ENCODE results near the gene NTRK3. TPM values are rescaled to one million over a fixed set of nuclear protein-coding genes. Genes with fewer than 3 reads are reported as not detected.
A peak's percentile ranks its signal among the peaks of the same experiment; 100 is the strongest.

The NTRK3 gene
- total and polyA plus RNA-seq, 4 experiments from 2014 or later = 0.67 TPM; not detected in 3

DNA sequence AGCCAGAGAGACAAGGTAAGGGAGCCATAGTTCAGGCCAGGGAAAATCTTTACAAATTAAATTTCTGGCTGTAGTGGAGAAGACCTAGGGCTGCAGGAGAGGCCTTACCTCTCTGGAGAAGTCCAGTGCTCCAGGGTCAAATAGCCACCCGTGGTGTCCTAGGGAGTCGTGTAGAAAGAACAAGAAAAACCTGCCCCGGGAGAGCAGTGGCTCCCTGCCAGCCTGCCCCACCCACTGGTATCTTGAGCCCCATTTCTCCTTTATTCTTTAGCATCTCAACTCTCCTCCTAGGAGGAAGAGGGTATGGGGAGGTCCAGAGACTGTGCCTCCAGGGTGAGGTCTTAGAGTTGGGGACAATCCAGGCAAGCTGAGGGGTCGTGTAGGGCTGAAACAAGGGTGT is 32.1 kb upstream of the NTRK3 start:
- ChIA-PET CTCF (ENCODE audit: partially characterized antibody) (no interaction called here), POLR2A (ENCODE audit: partially characterized antibody) (no interaction called here)
- H3K4me1 Mint-ChIP-seq = no peaks in the 10 kb centered on the region
- H3K27ac Mint-ChIP-seq = no peak overlapping the region
- no peak overlapping the region for H3K4me3 ChIP-seq (ENCODE audit: low read length in 2 of 2)
- H3K36me3 ChIP-seq (ENCODE audit: insufficient read depth, low read length) = no peaks in the 10 kb centered on the region
- H3K27me3 Mint-ChIP-seq = peaks cover 26 to 29% of the 10 kb centered on the region in 2 donors
- no peaks in the 10 kb centered on the region for H3K27me3 ChIP-seq (ENCODE audit: insufficient read depth, low read length)
- intact Hi-C loops (cut with micrococcal nuclease) = no loop called here
- no peaks in the 10 kb centered on the region for H3K36me3 Mint-ChIP-seq
- H3K9me3 Mint-ChIP-seq = peaks cover 0 to 6% (median 0%) of the 10 kb centered on the region in 8 donors
- no peaks in the 10 kb centered on the region for H3K4me1 ChIP-seq (ENCODE audit: insufficient read depth, low read length)
- H3K27ac ChIP-seq (ENCODE audit: low read depth, low read length) = no peak overlapping the region
- DNase-seq = no peak
- no peak overlapping the region for H3K4me3 Mint-ChIP-seq
- H3K9me3 ChIP-seq (ENCODE audit: control insufficient read depth in 1 of 2, low read length in 2 of 2) = no peaks in the 10 kb centered on the region

DNA sequence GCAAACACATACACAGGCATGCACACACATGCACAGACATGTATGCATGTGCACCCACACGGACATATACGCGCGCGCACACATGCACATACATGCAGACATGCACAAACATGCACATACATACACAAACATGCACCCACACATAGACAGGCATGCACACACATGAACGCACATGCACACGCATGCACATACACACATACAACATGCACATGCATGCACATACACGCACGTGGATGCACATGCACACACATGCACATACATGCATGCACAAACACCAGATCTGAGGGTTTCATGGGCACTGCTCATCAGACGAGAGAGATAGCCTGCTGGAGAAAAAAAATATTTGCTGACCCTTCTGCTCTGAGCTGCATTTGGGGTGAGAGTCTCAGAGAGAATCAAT is 31.7 kb upstream of the NTRK3 start:
- Mint-ChIP-seq H3K36me3 (no peaks in the 10 kb centered on the region), H3K27ac (no peak overlapping the region), H3K4me3 (no peak overlapping the region), H3K4me1 (no peaks in the 10 kb centered on the region), H3K27me3 (peaks cover 30 to 33% of the 10 kb centered on the region in 2 donors), H3K9me3 (peaks cover 0 to 6% (median 0%) of the 10 kb centered on the region in 8 donors)
- H3K9me3 ChIP-seq (ENCODE audit: control insufficient read depth in 1 of 2, low read length in 2 of 2) = no peaks in the 10 kb centered on the region
- no peak for DNase-seq
- intact Hi-C loops (cut with micrococcal nuclease) = no loop called here
- peaks cover 3% of the 10 kb centered on the region for H3K27me3 ChIP-seq (ENCODE audit: insufficient read depth, low read length)
- CTCF ChIA-PET (ENCODE audit: partially characterized antibody) = no interaction called here
- H3K27ac ChIP-seq (ENCODE audit: low read depth, low read length) = no peak overlapping the region
- no peaks in the 10 kb centered on the region for H3K4me1 ChIP-seq (ENCODE audit: insufficient read depth, low read length)
- H3K36me3 ChIP-seq (ENCODE audit: insufficient read depth, low read length) = no peaks in the 10 kb centered on the region
- POLR2A ChIA-PET (ENCODE audit: partially characterized antibody) = no interaction called here
- H3K4me3 ChIP-seq (ENCODE audit: low read length in 2 of 2) = no peak overlapping the region

DNA sequence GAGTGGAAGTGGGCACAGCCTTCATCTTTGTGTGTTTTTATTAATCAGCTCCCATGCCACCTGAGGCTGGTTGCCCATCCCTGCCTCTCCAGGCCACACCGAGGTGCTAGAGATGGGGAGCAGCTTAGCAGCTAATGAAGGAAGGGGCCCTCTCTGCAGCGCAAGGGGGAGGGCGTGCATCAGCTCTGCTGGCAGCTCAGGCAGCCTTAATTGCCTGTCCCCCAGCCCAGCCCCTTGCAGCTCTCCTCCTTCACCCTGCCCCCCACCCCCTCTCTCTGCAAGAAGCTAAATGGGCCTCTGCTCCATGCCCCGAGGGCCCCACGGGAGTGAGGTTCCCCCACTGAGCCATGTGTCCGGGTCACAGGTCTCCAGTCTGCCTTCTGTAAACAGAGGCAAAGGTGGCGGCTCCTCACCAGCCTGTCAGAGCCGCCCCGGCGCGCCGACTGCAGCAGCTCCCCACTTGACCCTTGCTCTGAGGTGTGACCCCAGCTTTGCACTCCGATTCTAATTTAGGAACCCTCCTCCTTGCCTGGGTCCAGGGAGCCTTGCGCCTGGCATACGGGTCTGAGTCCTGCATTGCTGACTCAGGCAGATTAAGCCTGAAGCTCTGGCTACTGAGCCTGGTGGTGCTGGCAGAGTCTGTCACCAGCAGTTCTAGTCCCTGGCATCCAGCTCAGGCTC is 27.9 kb upstream of the NTRK3 start:
- no peak overlapping the region for H3K4me3 Mint-ChIP-seq
- no peaks in the 10 kb centered on the region for H3K4me1 Mint-ChIP-seq
- peaks cover 38 to 46% of the 10 kb centered on the region in 2 donors for H3K27me3 Mint-ChIP-seq
- H3K27ac ChIP-seq (ENCODE audit: low read depth, low read length) = no peak overlapping the region
- intact Hi-C loops (cut with micrococcal nuclease) = no loop called here
- no peaks in the 10 kb centered on the region for H3K36me3 ChIP-seq (ENCODE audit: insufficient read depth, low read length)
- no peak overlapping the region for H3K27ac Mint-ChIP-seq
- H3K36me3 Mint-ChIP-seq = no peaks in the 10 kb centered on the region
- H3K4me1 ChIP-seq (ENCODE audit: insufficient read depth, low read length) = no peaks in the 10 kb centered on the region
- CTCF ChIA-PET (ENCODE audit: partially characterized antibody) = interaction anchor here (1.1 to 2.0 kb wide), 2 partner anchors 9 to 12 kb away, joined by 4 read pairs; no protein-coding TSS in a partner anchor
- H3K9me3 ChIP-seq (ENCODE audit: control insufficient read depth in 1 of 2, low read length in 2 of 2) = no peaks in the 10 kb centered on the region
- H3K4me3 ChIP-seq (ENCODE audit: low read length in 2 of 2) = no peak overlapping the region
- POLR2A ChIA-PET (ENCODE audit: partially characterized antibody) = no interaction called here
- peaks cover 4% of the 10 kb centered on the region for H3K27me3 ChIP-seq (ENCODE audit: insufficient read depth, low read length)
- H3K9me3 Mint-ChIP-seq = peaks cover 0 to 6% (median 0%) of the 10 kb centered on the region in 8 donors
- no peak for DNase-seq

DNA sequence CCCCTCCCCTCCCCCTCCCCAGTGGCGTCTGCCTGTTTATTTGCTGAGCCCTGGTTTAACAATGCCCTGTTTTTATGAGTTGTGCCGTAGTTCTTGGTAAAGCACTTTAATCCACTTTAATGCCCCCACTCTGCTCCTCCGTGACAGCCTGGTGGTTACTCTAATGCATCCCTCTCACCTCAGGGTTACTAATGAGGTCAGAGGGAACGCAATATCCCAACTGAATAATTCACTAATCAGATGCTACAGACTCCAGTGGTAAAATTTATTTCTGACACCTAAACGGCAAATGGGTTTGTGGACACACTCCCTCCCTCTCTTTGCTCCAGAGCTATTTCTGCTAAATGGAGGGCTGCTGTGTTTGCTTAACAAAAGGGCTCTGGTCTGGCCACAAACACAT is 26.1 kb upstream of the NTRK3 start:
- Histone ChIP-seq H3K9me3 (ENCODE audit: control insufficient read depth in 1 of 2, low read length in 2 of 2) (no peaks in the 10 kb centered on the region), H3K4me3 (ENCODE audit: low read length in 2 of 2) (no peak overlapping the region), H3K4me1 (ENCODE audit: insufficient read depth, low read length) (no peaks in the 10 kb centered on the region), H3K27me3 (ENCODE audit: insufficient read depth, low read length) (peaks cover 4% of the 10 kb centered on the region), H3K36me3 (ENCODE audit: insufficient read depth, low read length) (no peaks in the 10 kb centered on the region), H3K27ac (ENCODE audit: low read depth, low read length) (no peak overlapping the region)
- H3K27ac Mint-ChIP-seq = no peak overlapping the region
- H3K4me1 Mint-ChIP-seq = no peaks in the 10 kb centered on the region
- ChIA-PET CTCF (ENCODE audit: partially characterized antibody) (interaction anchor here (2.0 kb wide), 1 partner anchor 10 kb away, joined by 4 read pairs; no protein-coding TSS in a partner anchor), POLR2A (ENCODE audit: partially characterized antibody) (no interaction called here)
- H3K9me3 Mint-ChIP-seq = peaks cover 0 to 6% (median 0%) of the 10 kb centered on the region in 8 donors
- intact Hi-C loops (cut with micrococcal nuclease) = no loop called here
- DNase-seq = no peak
- H3K4me3 Mint-ChIP-seq = no peak overlapping the region
- H3K27me3 Mint-ChIP-seq = peaks cover 39 to 47% of the 10 kb centered on the region in 2 donors
- H3K36me3 Mint-ChIP-seq = no peaks in the 10 kb centered on the region

DNA sequence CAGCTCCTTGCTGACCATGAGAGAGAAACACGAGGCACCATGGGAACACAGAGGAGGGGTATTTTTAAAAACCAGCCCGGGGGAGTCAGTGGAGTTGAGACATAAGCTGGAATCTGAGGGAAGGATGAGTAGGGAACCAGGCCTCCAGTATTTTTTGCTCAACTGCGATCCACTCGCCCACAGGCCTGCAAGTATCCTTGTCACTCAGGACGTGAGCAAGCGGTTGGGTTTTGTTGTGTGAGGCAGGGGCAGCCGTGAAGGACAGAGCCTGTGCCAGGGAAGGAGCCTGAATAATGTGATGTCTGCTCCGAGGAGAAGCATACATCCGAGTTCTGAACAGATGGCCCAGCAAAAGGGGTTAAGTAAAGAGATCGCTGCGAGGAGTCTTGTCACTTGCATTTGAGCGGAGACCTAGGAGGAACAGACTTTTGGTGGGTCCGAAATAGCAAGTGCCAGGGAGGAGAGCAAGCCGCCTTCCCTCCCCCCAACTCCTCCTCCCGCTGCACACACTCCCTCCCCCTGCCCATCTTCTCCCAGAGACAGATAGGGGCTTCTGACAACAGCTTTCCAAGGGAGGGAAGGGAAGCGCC is 20.4 kb upstream of the NTRK3 start:
- Histone ChIP-seq H3K27me3 (ENCODE audit: insufficient read depth, low read length) (no peaks in the 10 kb centered on the region), H3K27ac (ENCODE audit: low read depth, low read length) (no peak overlapping the region), H3K4me3 (ENCODE audit: low read length in 2 of 2) (no peak overlapping the region), H3K36me3 (ENCODE audit: insufficient read depth, low read length) (no peaks in the 10 kb centered on the region), H3K4me1 (ENCODE audit: insufficient read depth, low read length) (no peaks in the 10 kb centered on the region), H3K9me3 (ENCODE audit: control insufficient read depth in 1 of 2, low read length in 2 of 2) (no peaks in the 10 kb centered on the region)
- Mint-ChIP-seq H3K4me3 (no peak overlapping the region), H3K9me3 (no peaks in the 10 kb centered on the region), H3K4me1 (no peaks in the 10 kb centered on the region), H3K27ac (no peak overlapping the region), H3K27me3 (peaks cover 10 to 17% of the 10 kb centered on the region in 2 donors), H3K36me3 (no peaks in the 10 kb centered on the region)
- POLR2A ChIA-PET (ENCODE audit: partially characterized antibody) = no interaction called here
- no peak for DNase-seq
- intact Hi-C loops (cut with micrococcal nuclease) = no loop called here
- CTCF ChIA-PET (ENCODE audit: partially characterized antibody) = no interaction called here

DNA sequence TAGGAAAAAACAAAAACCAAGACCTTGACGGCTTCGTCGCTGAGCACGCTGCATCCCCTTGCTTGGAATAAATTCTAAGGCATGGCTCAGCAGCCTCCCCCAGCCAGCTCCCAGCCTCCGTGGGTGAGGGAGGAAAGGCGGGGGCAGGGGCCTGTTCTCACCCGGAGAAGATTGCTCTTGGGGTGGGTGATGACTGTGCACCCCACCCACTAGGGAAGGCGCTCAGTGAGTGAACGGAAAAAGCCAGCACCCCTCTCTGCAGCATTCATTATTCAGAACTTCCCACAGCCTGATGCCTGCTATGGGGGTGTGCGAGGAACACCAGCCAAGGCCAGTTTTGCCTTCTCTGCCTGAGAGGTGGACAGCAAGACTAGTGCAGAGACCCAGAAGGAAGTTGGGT is 19.3 kb upstream of the NTRK3 start:
- Mint-ChIP-seq H3K27me3 (peaks cover 10 to 17% of the 10 kb centered on the region in 2 donors), H3K4me1 (no peaks in the 10 kb centered on the region), H3K4me3 (no peak overlapping the region), H3K36me3 (no peaks in the 10 kb centered on the region), H3K9me3 (no peaks in the 10 kb centered on the region), H3K27ac (no peak overlapping the region)
- CTCF ChIA-PET (ENCODE audit: partially characterized antibody) = interaction anchor here (1.1 to 4.4 kb wide), 5 partner anchors 8 to 30 kb away, joined by 3 to 42 read pairs (median 4); no protein-coding TSS in a partner anchor
- no peak overlapping the region for H3K4me3 ChIP-seq (ENCODE audit: low read length in 2 of 2)
- H3K4me1 ChIP-seq (ENCODE audit: insufficient read depth, low read length) = no peaks in the 10 kb centered on the region
- no peaks in the 10 kb centered on the region for H3K36me3 ChIP-seq (ENCODE audit: insufficient read depth, low read length)
- POLR2A ChIA-PET (ENCODE audit: partially characterized antibody) = no interaction called here
- intact Hi-C loops (cut with micrococcal nuclease) = no loop called here
- no peak for DNase-seq
- H3K27ac ChIP-seq (ENCODE audit: low read depth, low read length) = no peak overlapping the region
- no peaks in the 10 kb centered on the region for H3K9me3 ChIP-seq (ENCODE audit: control insufficient read depth in 1 of 2, low read length in 2 of 2)
- H3K27me3 ChIP-seq (ENCODE audit: insufficient read depth, low read length) = no peaks in the 10 kb centered on the region

DNA sequence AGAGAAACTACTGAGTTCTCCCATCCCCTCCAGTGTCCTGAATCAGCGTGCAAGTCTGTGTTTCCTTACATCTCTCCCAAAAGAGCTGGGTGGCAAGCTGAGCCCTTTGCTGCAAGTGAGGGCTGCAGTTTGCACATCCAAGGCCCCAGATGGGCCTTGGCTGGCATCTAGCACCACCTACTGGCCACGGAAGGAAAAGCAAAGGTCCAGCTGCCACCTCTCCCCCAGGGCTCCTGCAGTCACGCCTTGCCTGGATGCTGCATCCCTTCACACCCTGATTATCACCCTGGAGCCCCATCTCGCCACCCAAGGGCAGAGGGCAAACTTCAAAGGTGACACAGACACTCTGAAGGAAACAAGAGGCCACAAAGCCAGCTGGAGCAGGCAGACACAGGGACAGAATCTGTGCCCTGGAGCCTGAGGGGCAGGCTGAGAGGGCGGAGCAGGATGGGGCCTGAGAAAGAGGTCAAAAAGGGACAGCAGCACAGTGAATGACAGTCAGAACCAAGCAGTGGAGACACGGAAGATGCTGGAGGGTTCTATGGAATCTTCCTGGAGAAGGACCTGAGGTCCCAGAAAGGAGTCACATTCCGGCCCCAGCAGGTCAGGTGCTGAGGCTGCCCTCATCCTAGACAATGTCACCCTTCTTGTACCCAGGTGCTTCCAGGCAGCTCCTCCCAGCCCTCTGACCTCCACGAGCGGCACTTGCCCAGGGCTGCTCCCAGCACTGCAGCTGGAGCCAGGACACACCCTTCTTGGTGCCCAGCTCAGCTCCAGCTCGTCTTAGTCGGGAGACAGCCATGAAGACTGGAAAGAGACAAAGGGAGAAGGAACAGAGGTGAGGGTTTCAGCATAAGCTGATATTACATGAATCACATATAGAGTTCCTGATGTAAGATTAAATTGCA is 18.3 kb upstream of the NTRK3 start:
- intact Hi-C loops (cut with micrococcal nuclease) = no loop called here
- Mint-ChIP-seq H3K27me3 (peaks cover 8 to 18% of the 10 kb centered on the region in 2 donors), H3K4me1 (no peaks in the 10 kb centered on the region), H3K9me3 (no peaks in the 10 kb centered on the region), H3K27ac (peak overlapping the region in 1 of 7 donors; percentile 58), H3K36me3 (no peaks in the 10 kb centered on the region), H3K4me3 (no peak overlapping the region)
- no peaks in the 10 kb centered on the region for H3K27me3 ChIP-seq (ENCODE audit: insufficient read depth, low read length)
- H3K4me3 ChIP-seq (ENCODE audit: low read length in 2 of 2) = no peak overlapping the region
- H3K27ac ChIP-seq (ENCODE audit: low read depth, low read length) = no peak overlapping the region
- H3K9me3 ChIP-seq (ENCODE audit: control insufficient read depth in 1 of 2, low read length in 2 of 2) = no peaks in the 10 kb centered on the region
- H3K4me1 ChIP-seq (ENCODE audit: insufficient read depth, low read length) = no peaks in the 10 kb centered on the region
- peak in 4 of 5 donors; percentile 9 to 30 (median 20) for DNase-seq
- CTCF ChIA-PET (ENCODE audit: partially characterized antibody) = interaction anchor here (1.1 to 4.4 kb wide), 6 partner anchors 9 to 390 kb away, joined by 3 to 42 read pairs (median 4); no protein-coding TSS in a partner anchor
- no peaks in the 10 kb centered on the region for H3K36me3 ChIP-seq (ENCODE audit: insufficient read depth, low read length)
- POLR2A ChIA-PET (ENCODE audit: partially characterized antibody) = no interaction called here

All from CD4-positive, alpha-beta memory T cell (primary cell).